Ovary (tissue), 3 donors: ENCODE measurements around the gene ANKRD61.

Experiments used
- CTCF ChIP-seq, 3 donors: fragments of 450-650 bp in 2 of 3; fragments of 200-600 bp in 1 of 3; IDR thresholded peaks; one replicate each; pipeline versions ENCODE4 v1.5.1 to v1.8.0; 2016 to 2022; ENCODE audit warnings: antibody characterized with exemption in 3 of 3, mild to moderate bottlenecking in 1 of 3
- POLR2A ChIP-seq: fragments of 450-650 bp; IDR thresholded peaks from one replicate; pipeline ENCODE4 v1.6.1; 2017; ENCODE audit warnings: antibody characterized with exemption, mild to moderate bottlenecking, moderate library complexity
- donor health status: DM: no; HTN: no; CAD: no.

GRCh38 chr7:6015917-6016652 is 15.1 kb upstream of the ANKRD61 start:
- no peak for TF ChIP-seq CTCF (IDR thresholded peaks at IDR 0.05)
- no peak for TF ChIP-seq POLR2A
